SK-N-DZ (cell line): ENCODE data around the gene TIAM1.

ENCODE experiments used
- DNase-seq: peaks from one replicate; pipeline ENCODE4 v3.0.0-alpha.2; 2015; ENCODE audit warnings: low spot score

TIAM1 gene

GRCh38 chr21:31354122-31354521, 10.1 kb upstream of the TIAM1 start:
- no peak for DNase-seq

GRCh38 chr21:31352836-31353235, 8.8 kb upstream of the TIAM1 start:
- DNase-seq = no peak

GRCh38 chr21:31351960-31352359, 7.9 kb upstream of the TIAM1 start:
- DNase-seq = no peak

- no peak for DNase-seq
Measured at GRCh38 chr21:31351438-31351837, 7.4 kb upstream of the TIAM1 start.

GRCh38 chr21:31349208-31349607, 5.1 kb upstream of the TIAM1 start:
- DNase-seq = no peak

GRCh38 chr21:31348188-31348587, 4.1 kb upstream of the TIAM1 start:
- DNase-seq = no peak

- DNase-seq = peak; percentile 38
Measured at GRCh38 chr21:31347435-31348032, 3.5 kb upstream of the TIAM1 start.

- no peak for DNase-seq
Measured at GRCh38 chr21:31346256-31346821, 2.3 kb upstream of the TIAM1 start.

GRCh38 chr21:31345136-31345535, 1.1 kb upstream of the TIAM1 start:
- DNase-seq = no peak

GRCh38 chr21:31343030-31343510, 991 bp downstream of the TIAM1 start:
- no peak for DNase-seq

- DNase-seq = no peak
Measured at GRCh38 chr21:31342348-31342747, 1.7 kb downstream of the TIAM1 start.

- DNase-seq = no peak
Measured at GRCh38 chr21:31340942-31341487, 3.0 kb downstream of the TIAM1 start.

GRCh38 chr21:31340514-31340913, 3.5 kb downstream of the TIAM1 start:
- no peak for DNase-seq

- DNase-seq = no peak
Measured at GRCh38 chr21:31339721-31340120, 4.3 kb downstream of the TIAM1 start.

GRCh38 chr21:31338908-31339368, 5.1 kb downstream of the TIAM1 start:
- DNase-seq = no peak

- DNase-seq = no peak
Measured at GRCh38 chr21:31337996-31338907, 5.8 kb downstream of the TIAM1 start.

GRCh38 chr21:31337086-31337485, 7.0 kb downstream of the TIAM1 start:
- no peak for DNase-seq

GRCh38 chr21:31336739-31337040, 7.4 kb downstream of the TIAM1 start:
- DNase-seq = no peak

GRCh38 chr21:31335957-31336738, 7.9 kb downstream of the TIAM1 start:
- no peak for DNase-seq

GRCh38 chr21:31334648-31335121, 9.4 kb downstream of the TIAM1 start:
- DNase-seq = no peak

- DNase-seq = no peak
Measured at GRCh38 chr21:31332525-31332924, 11.5 kb downstream of the TIAM1 start.
